Fibroblast of the aortic adventitia (primary cell): ENCODE measurements around the gene RSL24D1. TPM values are rescaled to one million over a fixed set of nuclear protein-coding genes. Genes with fewer than 3 reads are reported as not detected.

ENCODE experiments used
- DNase-seq: peaks from one replicate; pipeline ENCODE4 v3.0.0-alpha.2; 2010; ENCODE audit warnings: low read depth
- H3K4me3 ChIP-seq: 2 replicates; pipeline ENCODE4 v1.5.1; 2011; ENCODE audit warnings: low read depth, mild to moderate bottlenecking, control low read depth, low read length, moderate library complexity
- total RNA-seq: library from RNA; depleted of rRNA; stranded (reverse); fragments of >200 nt; gene quantifications from 2 replicates; pipeline ENCODE4 v1.2.3, GENCODE V29; 2012; ENCODE audit warnings: low replicate concordance
- TF ChIP-seq, protein P1 (sequence below): IDR thresholded peaks from 2 replicates; pipeline ENCODE4 v1.5.1; 2011; ENCODE audit warnings: mild to moderate bottlenecking, low read length, control low read depth, inconsistent platforms; ENCODE audit not compliant: insufficient read depth

RSL24D1 gene
- total RNA-seq, 1 donor = 131 TPM

DNA sequence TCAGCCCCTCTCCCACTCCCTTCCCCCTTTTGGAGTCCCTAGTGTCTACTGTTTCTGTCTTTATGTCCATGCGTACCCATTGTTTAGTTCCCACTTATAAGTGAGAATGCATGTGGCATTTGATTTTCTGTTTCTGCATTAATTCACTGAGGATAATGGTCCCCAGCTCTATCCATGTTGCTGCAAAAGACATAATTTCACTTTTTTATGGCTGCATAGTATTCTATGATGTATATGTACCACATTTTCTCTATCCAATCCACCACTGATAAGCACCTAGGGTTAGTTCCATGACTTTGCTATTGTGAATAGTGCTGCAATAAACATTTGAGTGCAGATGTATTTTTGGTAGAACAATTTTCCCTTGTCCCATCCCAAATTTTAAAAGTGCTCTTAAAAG, 34.2 kb upstream of the RSL24D1 start:
- TF ChIP-seq, protein P1, sequence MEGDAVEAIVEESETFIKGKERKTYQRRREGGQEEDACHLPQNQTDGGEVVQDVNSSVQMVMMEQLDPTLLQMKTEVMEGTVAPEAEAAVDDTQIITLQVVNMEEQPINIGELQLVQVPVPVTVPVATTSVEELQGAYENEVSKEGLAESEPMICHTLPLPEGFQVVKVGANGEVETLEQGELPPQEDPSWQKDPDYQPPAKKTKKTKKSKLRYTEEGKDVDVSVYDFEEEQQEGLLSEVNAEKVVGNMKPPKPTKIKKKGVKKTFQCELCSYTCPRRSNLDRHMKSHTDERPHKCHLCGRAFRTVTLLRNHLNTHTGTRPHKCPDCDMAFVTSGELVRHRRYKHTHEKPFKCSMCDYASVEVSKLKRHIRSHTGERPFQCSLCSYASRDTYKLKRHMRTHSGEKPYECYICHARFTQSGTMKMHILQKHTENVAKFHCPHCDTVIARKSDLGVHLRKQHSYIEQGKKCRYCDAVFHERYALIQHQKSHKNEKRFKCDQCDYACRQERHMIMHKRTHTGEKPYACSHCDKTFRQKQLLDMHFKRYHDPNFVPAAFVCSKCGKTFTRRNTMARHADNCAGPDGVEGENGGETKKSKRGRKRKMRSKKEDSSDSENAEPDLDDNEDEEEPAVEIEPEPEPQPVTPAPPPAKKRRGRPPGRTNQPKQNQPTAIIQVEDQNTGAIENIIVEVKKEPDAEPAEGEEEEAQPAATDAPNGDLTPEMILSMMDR = no peak
- H3K4me3 ChIP-seq = no peak overlapping the region
- no peak for DNase-seq

DNA sequence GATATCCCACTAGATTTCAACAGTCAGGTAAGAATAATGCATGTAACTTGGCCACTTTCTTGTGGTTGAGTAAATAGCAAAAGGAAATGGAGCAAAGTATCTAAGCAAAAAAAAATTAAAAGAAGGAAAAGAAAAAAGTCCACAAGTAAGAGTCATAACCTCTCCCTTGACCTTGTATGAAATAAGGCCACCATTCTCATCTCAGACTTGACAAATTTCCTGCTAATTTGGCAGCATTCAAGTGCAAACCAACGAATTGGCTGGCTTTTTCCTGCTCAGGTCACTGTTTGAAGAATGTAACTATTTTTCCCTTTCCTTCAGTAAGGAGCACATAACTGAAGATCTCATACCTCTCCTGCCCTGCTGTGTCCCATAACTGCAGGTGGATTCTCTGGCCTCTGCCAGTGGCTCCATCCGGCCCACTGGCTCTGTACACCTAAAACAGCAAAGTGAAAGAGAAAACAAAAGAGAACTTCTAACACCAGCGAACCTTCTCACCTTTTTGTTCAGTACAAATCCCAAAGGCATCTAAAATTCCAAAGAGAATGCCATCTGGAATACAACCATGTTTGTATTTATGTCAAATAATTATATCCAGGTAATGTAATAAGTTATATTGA, 33.4 kb upstream of the RSL24D1 start:
- peak; percentile 62 for DNase-seq
- no peak overlapping the region for H3K4me3 ChIP-seq
- TF ChIP-seq, protein P1 = no peak

DNA sequence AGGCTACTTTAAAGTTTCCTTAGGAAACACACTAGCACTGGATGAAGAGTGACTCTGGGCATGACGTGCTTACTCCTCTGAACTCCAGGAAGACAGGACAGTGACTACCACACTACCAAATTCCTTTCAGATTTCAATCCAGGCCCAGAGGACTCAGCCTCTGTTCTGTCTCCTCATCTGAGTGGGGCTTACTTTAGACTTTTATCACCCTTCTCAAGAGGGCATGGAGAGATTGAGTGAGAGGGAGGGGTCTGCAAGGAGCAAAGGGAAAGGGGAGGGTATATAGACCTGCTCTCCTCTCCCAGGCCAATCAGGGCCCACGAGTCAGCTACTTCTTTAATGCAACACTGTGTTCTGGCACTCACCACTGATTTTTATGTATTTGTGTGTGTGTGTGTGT, 29.4 kb upstream of the RSL24D1 start:
- H3K4me3 ChIP-seq = no peak overlapping the region
- DNase-seq = no peak
- TF ChIP-seq, protein P1 = no peak

DNA sequence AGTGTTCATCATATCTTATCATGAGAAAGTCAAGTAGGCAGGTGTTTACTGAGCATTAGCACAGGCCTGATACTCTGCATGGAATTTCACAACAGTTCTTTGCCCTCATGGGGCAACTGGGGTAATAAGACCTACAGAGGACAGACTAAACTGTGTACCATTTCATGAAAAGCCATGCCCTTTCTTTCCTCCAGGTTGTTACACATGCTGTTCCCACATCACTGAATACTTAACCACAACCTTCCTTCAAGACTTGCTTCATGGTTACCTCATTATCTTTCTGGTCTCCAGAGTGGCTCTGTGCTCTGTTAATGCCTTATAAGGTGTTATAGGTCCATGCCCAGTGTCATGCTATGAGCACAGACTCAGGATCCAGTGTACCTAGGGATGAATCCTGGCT, 28.2 kb upstream of the RSL24D1 start:
- no peak for DNase-seq
- no peak overlapping the region for H3K4me3 ChIP-seq
- TF ChIP-seq, protein P1 = no peak

DNA sequence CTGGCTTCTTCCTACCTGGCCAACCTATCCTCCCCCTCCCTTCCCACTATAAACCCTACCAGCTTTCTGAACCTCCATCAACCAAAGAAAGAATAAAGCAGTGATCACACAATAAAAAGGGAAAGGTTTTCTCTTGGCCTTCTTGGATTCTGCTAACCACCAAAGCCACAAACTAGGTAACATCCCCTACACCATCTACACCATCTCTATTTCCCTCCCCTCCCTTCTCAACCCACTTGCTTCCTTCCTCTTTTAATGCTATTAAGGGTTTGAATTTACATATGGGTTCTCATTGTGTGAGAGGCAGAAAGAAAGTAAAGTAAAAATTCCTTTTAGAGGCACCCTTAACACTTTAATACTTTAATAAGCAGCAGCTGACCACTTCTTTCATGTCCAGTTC, 25.8 kb upstream of the RSL24D1 start:
- TF ChIP-seq, protein P1 = no peak
- H3K4me3 ChIP-seq = no peak overlapping the region
- no peak for DNase-seq

DNA sequence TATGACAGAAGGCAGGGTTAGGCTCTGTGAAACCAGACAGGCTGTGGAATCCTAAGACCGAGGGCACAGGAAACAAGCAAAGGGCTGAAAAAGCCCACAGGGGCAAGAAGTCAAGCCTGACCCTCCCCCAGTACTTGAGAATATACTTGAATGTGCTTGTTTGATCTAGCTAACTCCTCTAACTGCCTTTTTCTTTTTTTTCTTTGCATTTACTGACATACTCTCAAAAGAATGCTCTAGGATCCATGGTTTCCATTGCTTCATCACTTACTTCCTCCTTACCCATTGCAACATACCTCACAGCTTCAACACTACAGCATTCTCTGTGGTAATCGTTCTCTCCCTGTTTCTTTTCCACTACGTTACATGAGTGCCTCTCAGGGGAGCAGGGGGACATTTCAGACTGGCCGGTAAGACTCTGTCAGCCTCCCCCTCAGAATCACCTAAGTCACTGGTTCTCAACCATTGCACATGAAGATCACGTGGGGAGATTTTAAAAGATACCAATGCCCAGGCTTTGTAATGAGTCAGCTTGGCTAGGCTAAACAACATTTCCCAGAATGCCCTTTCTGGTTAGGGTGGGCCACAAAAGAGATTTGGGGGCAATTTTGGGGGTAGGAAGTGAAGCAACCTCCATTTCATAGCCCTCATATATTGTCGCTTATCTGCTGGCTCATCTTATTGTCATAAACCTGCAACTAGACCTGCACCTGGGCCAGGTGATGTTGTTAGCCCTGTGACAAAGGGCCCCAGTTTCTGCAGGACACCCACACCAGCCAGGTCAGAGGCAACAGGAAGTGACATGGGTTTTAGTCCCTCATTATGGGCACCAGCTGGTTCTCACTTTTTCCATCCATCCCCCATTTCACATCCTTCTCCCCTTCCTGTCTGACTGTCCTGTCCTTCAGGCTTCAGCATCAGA, 24.6 kb upstream of the RSL24D1 start:
- TF ChIP-seq, protein P1 = no peak
- DNase-seq = peak; percentile 95
- H3K4me3 ChIP-seq = no peak overlapping the region
